ENCODE data around the gene SLC24A3.

DNA sequence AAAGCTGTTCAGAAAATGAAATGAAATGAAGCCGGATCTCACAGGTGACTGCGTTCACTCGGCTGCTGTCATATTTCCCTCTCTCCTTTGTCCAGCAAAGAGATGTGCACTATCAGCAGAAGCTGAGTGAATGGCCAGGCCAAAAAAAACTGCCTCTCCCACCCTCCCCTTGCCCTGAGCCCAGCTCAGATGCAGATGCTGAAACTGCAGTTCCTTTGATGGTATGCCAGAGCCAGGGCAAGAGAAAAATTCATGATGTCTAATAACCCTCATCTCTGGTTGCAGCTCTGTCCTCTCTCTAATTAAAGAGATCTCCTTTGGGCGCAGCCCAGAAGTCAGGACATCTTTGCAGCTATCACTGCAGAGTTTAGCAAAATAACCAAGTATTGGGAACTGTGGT is 335.1 kb downstream of the SLC24A3 start:
- TF ChIP-seq, protein P1, sequence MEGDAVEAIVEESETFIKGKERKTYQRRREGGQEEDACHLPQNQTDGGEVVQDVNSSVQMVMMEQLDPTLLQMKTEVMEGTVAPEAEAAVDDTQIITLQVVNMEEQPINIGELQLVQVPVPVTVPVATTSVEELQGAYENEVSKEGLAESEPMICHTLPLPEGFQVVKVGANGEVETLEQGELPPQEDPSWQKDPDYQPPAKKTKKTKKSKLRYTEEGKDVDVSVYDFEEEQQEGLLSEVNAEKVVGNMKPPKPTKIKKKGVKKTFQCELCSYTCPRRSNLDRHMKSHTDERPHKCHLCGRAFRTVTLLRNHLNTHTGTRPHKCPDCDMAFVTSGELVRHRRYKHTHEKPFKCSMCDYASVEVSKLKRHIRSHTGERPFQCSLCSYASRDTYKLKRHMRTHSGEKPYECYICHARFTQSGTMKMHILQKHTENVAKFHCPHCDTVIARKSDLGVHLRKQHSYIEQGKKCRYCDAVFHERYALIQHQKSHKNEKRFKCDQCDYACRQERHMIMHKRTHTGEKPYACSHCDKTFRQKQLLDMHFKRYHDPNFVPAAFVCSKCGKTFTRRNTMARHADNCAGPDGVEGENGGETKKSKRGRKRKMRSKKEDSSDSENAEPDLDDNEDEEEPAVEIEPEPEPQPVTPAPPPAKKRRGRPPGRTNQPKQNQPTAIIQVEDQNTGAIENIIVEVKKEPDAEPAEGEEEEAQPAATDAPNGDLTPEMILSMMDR (conservative IDR thresholded peaks at IDR 0.05; ENCODE audit: low read length): no peak
- TF ChIP-seq EZH2phosphoT487 (IDR thresholded peaks at IDR 0.05; ENCODE audit: borderline replicate concordance, low read depth, low read length): no peak

Measured in OCI-LY7 (cell line).